Neuron (in vitro differentiated cells): Measurements from ENCODE around the gene TEKTIP1.
"Not testable (repeated sequence)": the region's sequence is repeated elsewhere in the genome, so short reads cannot be mapped to it uniquely, and the experiment has no call there.

Experiments
- H2AFZ ChIP-seq: one replicate; pipeline ENCODE4 v1.6.1; 2013; ENCODE audit warnings: low read depth, mild to moderate bottlenecking, inconsistent platforms, low read length, moderate library complexity
- H3K27me3 ChIP-seq: one replicate; pipeline ENCODE4 v1.6.1; 2013; ENCODE audit warnings: low read length; ENCODE audit not compliant: insufficient read depth
- H3K36me3 ChIP-seq: one replicate; pipeline ENCODE4 v1.6.1; 2013; ENCODE audit warnings: low read length; ENCODE audit not compliant: insufficient read depth
- H3K4me1 ChIP-seq: one replicate; pipeline ENCODE4 v1.6.1; 2013; ENCODE audit warnings: low read length; ENCODE audit not compliant: insufficient read depth
- H3K4me3 ChIP-seq: 2 replicates; pipeline ENCODE4 v1.5.1; 2013; ENCODE audit warnings: mild to moderate bottlenecking, low read length, moderate library complexity
- H3K9me3 ChIP-seq: one replicate; pipeline ENCODE4 v1.6.1; 2013; ENCODE audit warnings: low read length

Gene TEKTIP1

DNA sequence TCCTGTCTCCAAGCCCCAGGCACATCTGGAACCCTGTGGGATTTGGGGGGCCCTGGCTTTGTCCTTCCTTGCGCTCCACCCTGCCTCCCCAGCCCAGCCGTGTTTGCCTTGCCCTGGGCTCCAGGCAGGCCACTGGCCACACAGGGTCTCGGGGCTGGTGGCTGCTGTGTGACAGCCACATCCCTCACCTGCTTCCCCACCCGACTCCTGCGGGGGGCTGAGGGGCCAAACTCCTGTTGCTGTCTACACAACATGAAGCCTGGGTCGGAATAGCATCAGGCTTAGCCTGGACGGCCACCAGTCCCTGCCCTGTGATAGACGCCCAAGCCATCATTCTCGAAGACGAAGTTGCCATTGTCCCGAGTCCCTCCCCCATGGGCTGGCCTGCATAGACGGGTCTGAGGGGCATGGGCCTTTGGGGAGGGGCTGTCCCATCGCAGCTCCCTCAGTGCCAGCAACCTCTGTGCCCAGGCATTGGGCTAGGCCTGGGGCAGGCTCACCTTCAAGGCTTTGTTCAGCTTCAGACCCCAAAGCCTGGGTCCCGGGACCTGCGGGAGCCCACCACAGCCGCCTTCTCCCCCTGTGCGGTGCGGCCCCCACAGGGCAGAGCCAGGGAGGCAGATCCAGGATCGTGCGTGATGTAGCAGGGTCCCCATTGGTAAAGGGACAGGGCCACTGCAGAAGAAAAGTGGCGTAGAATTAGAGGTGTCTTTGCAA lies 15.5 kb upstream of the TEKTIP1 start:
- Histone ChIP-seq H3K9me3 (no peaks in the 10 kb centered on the region), H3K4me1 (no peaks in the 10 kb centered on the region), H3K36me3 (peaks cover 69% of the 10 kb centered on the region), H3K4me3 (no peak overlapping the region), H2AFZ (no peak overlapping the region), H3K27me3 (no peaks in the 10 kb centered on the region)

DNA sequence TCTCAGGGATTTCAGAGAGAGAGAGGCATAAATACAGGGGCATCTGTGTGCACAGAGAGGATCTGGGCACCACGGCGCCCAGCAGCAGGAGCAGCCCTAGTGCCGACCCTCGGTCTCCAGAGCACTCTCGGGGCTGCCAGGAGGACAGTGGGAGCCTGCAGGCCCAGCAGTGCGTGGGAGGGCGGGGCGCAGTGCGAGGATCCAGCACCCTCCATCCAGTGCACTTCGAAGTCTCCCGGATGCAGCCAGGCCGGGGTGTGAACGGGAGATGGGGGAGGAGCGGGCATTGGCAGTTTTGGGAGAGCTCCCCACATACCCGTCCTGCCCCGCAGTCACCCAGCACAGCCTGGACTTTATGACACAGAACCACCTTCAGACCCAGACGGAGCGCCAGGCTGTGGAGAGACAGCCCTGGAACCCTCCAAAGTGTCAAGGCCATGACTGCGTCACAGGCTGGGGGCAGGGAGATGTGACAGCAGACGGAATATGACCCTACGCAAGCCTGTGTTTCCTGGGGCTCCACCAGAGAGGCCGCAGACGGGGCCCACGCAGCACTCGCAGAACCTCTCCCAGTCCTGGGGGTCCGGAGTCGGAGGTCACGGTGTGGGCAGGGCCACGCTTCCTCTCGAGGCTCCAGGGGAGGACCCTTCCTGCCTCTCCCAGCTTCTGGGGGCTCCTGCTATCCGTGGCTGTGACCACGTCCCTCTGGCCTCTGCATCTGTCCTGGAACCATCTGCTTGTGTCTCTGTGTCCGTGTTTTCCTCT lies 14.7 kb upstream of the TEKTIP1 start:
- Histone ChIP-seq H3K9me3 (no peaks in the 10 kb centered on the region), H3K27me3 (no peaks in the 10 kb centered on the region), H3K36me3 (peaks cover 62% of the 10 kb centered on the region), H3K4me1 (no peaks in the 10 kb centered on the region), H2AFZ (no peak overlapping the region), H3K4me3 (no peak overlapping the region)

DNA sequence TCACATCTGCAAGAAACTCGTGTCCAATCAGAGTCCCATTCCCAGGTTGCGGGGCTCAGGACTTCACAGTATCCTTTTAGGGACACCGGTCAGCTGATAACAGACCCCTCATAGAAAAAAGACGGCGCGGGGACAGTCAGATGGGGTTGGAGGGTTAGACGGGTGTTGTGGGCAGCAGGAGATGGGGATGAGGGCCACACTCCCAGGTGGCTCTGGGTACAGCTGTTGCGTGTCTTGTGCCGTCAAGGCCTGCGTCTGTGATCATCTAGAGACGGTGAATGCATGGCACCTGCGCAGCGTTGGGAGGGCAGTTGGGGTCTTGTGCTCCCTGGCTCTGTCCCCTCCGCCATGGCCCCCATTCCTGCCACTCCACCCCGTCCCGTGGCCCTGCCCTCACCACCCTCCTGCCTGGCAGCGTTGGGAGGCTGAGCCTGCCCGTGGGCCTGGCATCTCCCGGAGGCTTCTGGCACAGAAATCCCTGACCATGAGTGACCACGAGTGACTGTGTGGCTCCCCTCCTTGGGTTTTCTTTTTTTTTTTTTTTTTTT lies 14.0 kb upstream of the TEKTIP1 start:
- Histone ChIP-seq H2AFZ (no peak overlapping the region), H3K36me3 (peaks cover 55% of the 10 kb centered on the region), H3K4me3 (no peak overlapping the region), H3K9me3 (no peaks in the 10 kb centered on the region), H3K27me3 (no peaks in the 10 kb centered on the region), H3K4me1 (no peaks in the 10 kb centered on the region)

DNA sequence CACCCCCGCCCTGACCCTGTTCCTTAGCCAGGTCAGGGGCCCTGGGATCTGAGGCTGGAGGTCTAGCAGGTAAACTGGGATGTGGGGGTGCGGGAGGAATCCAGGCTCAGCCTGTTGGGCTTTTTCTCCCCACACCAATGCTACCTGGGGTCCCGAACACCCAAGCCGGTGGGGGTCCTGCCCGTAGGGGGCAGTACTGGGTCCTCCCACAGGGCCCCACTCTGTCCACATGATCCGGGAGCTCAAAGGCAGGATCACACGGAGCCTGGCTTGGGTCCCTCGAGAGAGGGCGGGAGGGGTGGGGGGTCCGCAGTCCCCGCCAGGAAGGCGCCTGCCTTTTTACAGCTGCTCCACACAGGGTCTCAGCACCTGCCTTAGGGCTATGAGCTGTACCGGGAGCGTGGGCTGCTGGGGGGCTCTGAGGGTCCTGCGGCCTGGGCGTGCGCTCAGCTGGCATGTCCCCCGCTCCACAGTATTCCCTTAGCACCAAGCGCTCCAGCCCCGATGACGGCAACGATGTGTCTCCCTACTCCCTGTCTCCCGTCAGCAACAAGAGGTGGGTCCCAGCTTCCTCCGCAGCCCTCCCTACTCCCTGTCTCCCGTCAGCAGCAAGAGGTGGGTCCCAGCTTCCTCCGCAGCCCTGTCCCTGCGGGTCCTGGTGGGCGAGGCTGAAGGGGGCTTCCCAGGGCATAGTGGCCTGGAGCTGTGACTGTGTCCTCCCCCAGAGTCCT lies 12.3 kb upstream of the TEKTIP1 start:
- H3K27me3 ChIP-seq: no peaks in the 10 kb centered on the region
- H3K4me3 ChIP-seq: no peak overlapping the region
- peaks cover 57% of the 10 kb centered on the region for H3K36me3 ChIP-seq
- no peak overlapping the region for H2AFZ ChIP-seq
- no peaks in the 10 kb centered on the region for H3K9me3 ChIP-seq
- no peaks in the 10 kb centered on the region for H3K4me1 ChIP-seq

DNA sequence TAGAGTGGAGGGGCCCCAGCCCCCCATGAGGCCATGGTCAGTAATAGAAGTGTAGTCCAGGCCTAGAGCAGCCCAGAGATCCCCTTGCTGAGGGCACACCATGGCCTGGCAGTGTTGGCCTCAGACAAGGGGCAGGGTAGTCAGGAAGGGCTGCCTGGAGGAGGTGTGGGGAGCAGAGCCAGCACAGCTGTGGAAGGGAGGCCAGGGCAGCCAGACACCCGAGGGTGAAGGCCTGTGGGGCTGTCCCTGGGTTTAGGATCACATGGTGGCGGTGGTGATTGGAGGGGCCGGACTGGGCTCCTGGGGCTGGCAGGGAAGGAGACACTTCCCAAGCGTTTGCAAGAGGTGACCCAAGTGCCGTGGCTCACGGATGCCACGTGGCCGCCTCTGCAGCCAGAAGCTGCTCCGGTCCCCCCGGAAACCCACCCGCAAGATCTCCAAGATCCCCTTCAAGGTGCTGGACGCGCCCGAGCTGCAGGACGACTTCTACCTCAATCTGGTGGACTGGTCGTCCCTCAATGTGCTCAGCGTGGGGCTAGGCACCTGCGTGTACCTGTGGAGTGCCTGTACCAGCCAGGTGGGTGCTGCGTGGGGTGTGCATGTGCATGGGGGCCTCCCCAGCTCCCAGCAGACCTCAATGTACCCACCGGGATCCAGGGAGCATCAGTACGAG lies 11.6 kb upstream of the TEKTIP1 start:
- Histone ChIP-seq H3K9me3 (no peaks in the 10 kb centered on the region), H3K4me3 (no peak overlapping the region), H2AFZ (no peak overlapping the region), H3K4me1 (no peaks in the 10 kb centered on the region), H3K27me3 (no peaks in the 10 kb centered on the region), H3K36me3 (peaks cover 58% of the 10 kb centered on the region)

DNA sequence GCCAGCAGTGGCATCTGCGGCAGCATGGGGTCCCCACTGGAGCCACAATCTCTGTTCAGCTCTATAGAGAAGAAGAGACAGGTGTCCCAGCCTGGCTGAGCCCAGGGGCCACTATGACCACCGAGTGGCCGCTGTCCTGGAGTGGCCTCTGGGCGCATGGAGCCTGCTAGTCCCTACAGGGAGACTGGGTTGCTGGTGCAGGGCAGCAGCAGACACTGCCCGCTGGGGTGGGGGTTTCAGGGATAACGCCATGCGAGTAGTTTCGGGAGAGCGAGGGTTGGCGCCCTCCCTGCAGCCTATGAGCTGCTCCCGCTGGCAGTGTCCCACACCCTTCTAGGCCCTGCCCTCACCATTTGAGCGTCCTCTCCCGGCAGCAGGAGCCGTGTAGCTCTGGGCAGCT lies 10.9 kb upstream of the TEKTIP1 start:
- Histone ChIP-seq H3K4me1 (no peaks in the 10 kb centered on the region), H3K27me3 (no peaks in the 10 kb centered on the region), H2AFZ (no peak overlapping the region), H3K36me3 (peaks cover 64% of the 10 kb centered on the region), H3K9me3 (no peaks in the 10 kb centered on the region), H3K4me3 (no peak overlapping the region)

DNA sequence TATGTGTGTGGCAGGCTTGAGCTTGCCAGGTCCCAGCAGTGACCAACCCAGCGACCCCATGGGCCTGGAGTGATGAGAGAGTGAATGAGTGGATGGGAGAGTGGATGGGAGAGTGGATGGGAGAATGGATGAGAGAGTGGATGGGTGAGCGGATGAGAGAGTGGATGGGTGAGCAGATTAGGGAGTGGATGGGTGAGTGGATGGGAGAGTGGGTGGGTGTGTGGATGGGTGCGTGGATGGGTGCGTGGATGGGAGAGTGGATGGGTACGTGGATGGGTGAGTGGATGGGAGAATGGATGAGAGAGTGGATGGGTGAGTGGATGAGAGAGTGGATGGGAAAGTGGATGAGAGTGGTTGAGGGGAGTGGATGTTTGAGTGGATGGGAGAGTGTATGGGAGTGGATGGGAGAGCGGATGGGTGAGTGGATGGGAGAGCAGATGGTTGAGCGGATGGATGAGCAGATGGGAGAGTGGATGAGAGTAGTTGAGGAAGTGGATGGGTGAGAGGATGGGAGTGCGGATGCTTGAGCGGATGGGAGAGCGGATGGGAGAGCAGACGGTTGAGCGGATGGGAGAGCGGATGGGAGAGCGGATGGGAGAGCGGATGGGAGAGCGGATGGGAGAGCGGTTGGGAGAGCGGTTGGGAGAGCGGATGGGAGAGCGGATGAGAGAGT lies 10.3 kb upstream of the TEKTIP1 start:
- Histone ChIP-seq H3K9me3 (no peaks in the 10 kb centered on the region), H3K27me3 (no peaks in the 10 kb centered on the region), H3K4me1 (no peaks in the 10 kb centered on the region), H3K36me3 (peaks cover 65% of the 10 kb centered on the region), H2AFZ (no peak overlapping the region), H3K4me3 (no peak overlapping the region)

DNA sequence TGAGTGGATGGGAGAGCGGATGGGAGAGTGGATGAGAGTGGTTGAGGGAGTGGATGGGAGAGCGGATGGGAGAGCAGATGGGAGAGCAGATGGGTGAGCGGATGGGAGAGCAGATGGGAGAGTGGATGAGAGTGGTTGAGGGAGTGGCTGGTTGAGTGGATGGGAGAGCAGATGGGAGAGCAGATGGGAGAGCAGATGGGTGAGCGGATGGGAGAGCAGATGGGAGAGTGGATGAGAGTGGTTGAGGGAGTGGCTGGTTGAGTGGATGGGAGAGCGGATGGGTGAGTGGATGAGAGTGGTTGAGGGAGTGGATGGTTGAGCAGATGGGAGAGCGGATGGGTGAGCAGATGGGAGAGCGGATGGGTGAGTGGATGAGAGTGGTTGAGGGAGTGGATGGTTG lies 9.7 kb upstream of the TEKTIP1 start:
- peaks cover 65% of the 10 kb centered on the region for H3K36me3 ChIP-seq
- H3K27me3 ChIP-seq: not testable (repeated sequence)

DNA sequence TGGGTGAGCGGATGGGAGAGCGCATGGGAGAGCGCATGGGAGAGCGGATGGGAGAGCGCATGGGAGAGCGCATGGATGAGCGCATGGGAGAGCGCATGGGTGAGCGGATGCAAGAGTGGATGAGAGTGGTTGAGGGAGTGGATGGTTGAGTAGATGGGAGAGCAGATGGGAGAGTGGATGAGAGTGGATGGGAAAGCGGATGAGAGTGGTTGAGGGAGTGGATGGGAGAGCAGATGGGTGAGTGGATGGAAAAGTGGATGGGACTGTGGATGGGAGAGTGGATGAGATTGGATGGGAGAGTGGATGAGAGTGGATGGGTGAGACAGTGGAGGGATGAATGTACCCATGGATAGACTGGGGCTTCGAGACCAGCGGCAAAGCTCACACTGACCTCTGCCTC lies 8.6 kb upstream of the TEKTIP1 start:
- Histone ChIP-seq H3K4me3 (no peak overlapping the region), H3K36me3 (peaks cover 67% of the 10 kb centered on the region), H2AFZ (no peak overlapping the region), H3K4me1 (no peaks in the 10 kb centered on the region), H3K27me3 (no peaks in the 10 kb centered on the region), H3K9me3 (no peaks in the 10 kb centered on the region)

More for the DNA sequence above, 9.7 kb upstream of the TEKTIP1 start:
- H2AFZ ChIP-seq, H3K9me3 ChIP-seq, H3K4me3 ChIP-seq, H3K4me1 ChIP-seq: not testable (repeated sequence)

DNA sequence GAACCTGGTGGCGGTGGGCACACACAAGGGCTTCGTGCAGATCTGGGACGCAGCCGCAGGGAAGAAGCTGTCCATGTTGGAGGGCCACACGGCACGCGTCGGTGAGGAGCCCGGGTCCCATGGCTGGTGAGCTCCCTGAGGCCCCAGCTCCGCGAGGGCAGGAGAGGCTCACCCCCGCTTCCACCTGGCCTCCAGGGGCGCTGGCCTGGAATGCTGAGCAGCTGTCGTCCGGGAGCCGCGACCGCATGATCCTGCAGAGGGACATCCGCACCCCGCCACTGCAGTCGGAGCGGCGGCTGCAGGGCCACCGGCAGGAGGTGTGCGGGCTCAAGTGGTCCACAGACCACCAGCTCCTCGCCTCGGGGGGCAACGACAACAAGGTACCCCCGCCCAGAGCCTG lies 7.3 kb upstream of the TEKTIP1 start:
- Histone ChIP-seq H2AFZ (no peak overlapping the region), H3K27me3 (no peaks in the 10 kb centered on the region), H3K4me1 (no peaks in the 10 kb centered on the region), H3K4me3 (no peak overlapping the region), H3K36me3 (peaks cover 65% of the 10 kb centered on the region), H3K9me3 (no peaks in the 10 kb centered on the region)

DNA sequence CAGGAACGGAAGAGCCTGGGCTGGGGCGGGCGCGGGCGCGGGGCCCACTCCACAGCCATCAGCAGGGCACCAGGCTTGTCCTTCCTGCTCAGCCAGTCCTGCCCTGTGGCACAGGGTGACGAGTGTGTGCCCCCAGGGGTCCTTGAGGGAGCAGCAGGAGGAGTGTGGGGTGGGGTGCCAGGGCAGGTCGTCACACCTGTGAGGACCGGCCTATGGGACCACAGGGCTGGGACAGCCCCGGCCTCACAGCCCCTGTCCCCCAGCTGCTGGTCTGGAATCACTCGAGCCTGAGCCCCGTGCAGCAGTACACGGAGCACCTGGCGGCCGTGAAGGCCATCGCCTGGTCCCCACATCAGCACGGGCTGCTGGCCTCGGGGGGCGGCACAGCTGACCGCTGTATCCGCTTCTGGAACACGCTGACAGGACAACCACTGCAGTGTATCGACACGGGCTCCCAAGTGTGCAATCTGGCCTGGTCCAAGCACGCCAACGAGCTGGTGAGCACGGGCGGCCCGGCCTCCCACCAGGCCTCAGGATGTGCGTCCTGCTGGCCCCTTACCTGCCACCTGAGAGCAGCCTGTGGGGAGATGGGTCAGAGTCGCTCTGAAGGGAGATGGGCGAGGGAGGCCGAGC lies 6.7 kb upstream of the TEKTIP1 start:
- Histone ChIP-seq H3K27me3 (no peaks in the 10 kb centered on the region), H3K36me3 (peaks cover 60% of the 10 kb centered on the region), H3K4me3 (no peak overlapping the region), H3K4me1 (no peaks in the 10 kb centered on the region), H3K9me3 (no peaks in the 10 kb centered on the region), H2AFZ (no peak overlapping the region)

DNA sequence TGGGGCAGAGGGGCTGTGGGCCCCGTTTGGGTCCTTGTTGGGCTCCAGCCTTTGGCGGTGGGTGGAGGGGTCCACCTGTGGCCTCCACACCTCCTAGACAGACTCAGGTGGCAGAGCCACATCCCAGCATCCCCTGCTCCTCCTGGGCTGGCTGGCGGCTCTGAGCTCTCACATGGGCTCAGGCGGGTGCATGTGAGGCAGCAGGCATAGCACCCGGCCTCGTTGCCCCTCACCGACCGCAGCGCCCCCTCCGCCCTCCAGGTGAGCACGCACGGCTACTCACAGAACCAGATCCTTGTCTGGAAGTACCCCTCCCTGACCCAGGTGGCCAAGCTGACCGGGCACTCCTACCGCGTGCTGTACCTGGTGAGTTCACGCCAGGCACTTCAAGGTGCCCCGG lies 5.9 kb upstream of the TEKTIP1 start:
- H3K27me3 ChIP-seq: no peaks in the 10 kb centered on the region
- no peak overlapping the region for H2AFZ ChIP-seq
- peaks cover 54% of the 10 kb centered on the region for H3K36me3 ChIP-seq
- H3K4me3 ChIP-seq: no peak overlapping the region
- H3K4me1 ChIP-seq: no peaks in the 10 kb centered on the region
- no peaks in the 10 kb centered on the region for H3K9me3 ChIP-seq
